NAMALWA (cell line): ENCODE measurements around the gene CD180.
A peak's percentile ranks its signal among the peaks of the same experiment; 100 is the strongest.

Source experiments
- DNase-seq: peaks from one replicate; pipeline ENCODE4 v3.0.0-alpha.2; 2015; ENCODE audit warnings: low spot score

CD180 gene

GRCh38 chr5:67196537-67197059 is at the start of gene CD180:
Gene CD180 (minus strand): TSS chr5:67196799. CDS start chr5:67196641, 158 bp downstream.
- DNase-seq, result peak; percentile 63

DNA sequence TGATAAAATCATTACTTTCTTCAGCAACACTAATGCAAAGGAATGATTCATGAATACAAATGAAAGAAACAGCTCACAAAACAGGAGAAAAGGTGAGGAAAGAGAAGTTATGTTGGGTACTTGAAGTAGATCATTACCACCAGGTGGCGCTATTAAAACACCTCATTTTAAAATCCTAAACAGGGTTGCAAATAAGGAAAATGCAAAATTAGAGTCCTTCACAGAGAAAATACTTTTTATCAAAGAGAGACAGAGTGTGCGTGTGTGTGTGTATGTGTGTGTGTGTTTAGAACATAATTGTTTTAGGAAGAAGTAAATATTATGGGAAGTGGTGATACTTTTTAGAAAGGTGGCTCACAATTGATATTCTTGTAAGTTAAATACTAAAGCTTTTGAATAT is 49.5 kb upstream of the CD180 start:
- DNase-seq, result peak; percentile 73

GRCh38 chr5:67245259-67245846 is 48.8 kb upstream of the CD180 start:
- DNase-seq, result no peak

GRCh38 chr5:67244345-67244793 is 47.8 kb upstream of the CD180 start:
- DNase-seq, result no peak

- no peak for DNase-seq
These were observed 47.3 kb upstream of the CD180 start for GRCh38 chr5:67243944-67244343.

- no peak for DNase-seq
These were observed 46.8 kb upstream of the CD180 start for GRCh38 chr5:67243349-67243748.

- DNase-seq, result no peak
These were observed 44.7 kb upstream of the CD180 start for GRCh38 chr5:67241326-67241725.

DNA sequence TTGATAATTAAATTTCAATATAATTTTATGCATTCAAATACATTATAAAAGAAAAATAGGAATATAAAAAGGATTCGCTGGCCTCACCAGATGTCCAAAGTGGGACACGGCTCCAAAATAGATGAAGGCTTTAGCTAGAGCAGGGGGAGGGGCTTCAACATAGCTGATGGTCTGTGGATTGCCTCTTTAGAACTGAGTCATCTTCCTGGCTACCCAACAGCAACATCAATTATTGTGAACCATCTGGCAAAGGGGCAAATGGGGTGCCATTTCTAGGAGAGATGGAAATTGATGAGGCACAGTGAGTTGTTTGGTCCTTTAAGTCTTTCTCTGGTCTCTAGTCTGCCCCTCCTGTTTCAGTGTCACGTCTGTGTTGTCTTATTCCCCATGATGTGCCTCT is 44.2 kb upstream of the CD180 start:
- no peak for DNase-seq

- DNase-seq, result no peak
These were observed 43.5 kb upstream of the CD180 start for GRCh38 chr5:67240065-67240464.

DNA sequence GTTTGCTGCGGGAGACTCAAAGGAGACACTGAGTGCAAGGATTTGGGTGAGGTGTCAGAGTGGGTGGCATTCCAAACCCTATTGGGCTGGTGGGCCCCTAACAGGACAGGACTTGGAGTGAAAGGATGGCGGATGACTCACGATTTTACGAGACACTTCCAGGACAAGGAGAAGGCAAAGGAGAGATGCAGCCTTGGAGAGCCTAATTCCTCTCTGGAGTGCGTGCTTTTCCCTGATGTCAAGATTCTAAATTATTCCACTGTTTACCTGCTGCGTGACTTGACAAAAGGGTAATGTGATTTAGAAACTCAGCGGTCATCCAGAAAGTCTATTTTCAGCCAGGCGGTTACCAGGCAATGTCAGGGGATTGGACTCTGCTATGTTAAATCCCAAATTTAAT is 41.6 kb upstream of the CD180 start:
- DNase-seq, result no peak

GRCh38 chr5:67235399-67236110 is 39.0 kb upstream of the CD180 start:
- DNase-seq, result no peak

- no peak for DNase-seq
These were observed 38.1 kb upstream of the CD180 start for GRCh38 chr5:67234671-67235176.

- DNase-seq, result no peak
These were observed 36.5 kb upstream of the CD180 start for GRCh38 chr5:67233075-67233474.

- no peak for DNase-seq
These were observed 26.6 kb upstream of the CD180 start for GRCh38 chr5:67223211-67223610.

- no peak for DNase-seq
These were observed 25.8 kb upstream of the CD180 start for GRCh38 chr5:67222243-67223025.

GRCh38 chr5:67221487-67222242 is 25.1 kb upstream of the CD180 start:
- DNase-seq, result no peak

DNA sequence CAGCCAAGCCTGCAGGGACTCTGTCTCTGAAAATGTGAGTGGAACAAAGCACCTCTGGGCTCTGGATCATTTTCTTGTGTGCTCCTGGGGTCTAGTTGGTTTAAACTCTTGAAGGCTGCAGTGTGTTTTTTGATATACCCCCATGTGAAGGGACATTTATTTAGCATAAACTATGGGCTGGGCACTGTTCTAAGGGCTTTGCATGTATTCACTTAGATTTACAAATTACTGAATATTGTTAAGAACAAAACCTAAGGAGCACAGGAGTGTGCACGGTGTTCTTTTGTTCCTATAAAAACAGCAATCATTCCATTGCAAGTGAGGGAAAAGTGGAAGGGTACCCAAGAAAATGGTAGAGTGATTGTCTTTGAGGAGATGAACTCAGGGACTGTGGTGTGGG is 20.0 kb upstream of the CD180 start:
- no peak for DNase-seq

DNA sequence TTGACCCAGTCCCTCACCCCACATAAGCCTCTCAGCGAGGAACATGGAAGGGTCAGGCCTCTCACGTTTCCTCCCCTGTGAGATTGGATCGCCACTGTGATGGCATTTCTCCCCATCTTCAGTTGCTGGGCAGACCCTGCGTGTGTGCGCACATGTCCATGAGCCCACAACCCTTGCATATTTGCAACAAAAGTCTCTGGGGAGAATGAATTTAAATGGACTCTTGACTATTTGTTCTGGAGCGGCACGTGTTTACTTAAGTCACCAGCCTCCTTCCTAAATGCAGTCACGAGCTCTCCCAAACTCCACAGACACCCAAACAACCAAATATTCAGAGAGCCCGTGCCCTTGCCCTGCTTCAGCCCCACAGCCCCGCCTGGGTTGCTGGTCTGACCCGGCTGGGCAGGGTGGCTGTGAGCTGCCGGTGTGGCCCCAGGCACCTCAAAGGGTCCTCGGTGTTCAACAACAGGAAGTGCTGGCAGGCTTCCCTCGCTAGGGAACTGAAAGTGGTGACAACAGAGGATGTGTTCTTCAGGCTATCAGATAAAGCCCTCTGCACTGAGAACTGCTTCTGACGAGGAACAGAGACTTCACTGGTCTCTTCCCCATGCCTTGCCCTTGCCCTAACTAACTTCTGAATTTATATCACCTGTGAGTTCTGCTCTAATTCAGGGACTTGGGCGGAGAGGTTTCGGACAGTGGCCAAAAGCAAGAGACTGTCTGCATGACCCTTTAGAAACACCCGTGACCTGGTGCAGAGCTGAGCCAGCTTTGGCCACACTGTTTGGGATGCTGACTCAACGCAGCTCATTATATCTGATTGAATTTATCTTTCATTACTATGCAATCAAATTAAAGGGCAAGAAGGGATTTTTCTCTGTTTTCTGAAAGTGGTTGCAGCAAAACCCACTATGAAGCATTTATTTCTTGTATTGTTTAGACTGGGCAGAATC is 19.2 kb upstream of the CD180 start:
- DNase-seq, result peak; percentile 93

DNA sequence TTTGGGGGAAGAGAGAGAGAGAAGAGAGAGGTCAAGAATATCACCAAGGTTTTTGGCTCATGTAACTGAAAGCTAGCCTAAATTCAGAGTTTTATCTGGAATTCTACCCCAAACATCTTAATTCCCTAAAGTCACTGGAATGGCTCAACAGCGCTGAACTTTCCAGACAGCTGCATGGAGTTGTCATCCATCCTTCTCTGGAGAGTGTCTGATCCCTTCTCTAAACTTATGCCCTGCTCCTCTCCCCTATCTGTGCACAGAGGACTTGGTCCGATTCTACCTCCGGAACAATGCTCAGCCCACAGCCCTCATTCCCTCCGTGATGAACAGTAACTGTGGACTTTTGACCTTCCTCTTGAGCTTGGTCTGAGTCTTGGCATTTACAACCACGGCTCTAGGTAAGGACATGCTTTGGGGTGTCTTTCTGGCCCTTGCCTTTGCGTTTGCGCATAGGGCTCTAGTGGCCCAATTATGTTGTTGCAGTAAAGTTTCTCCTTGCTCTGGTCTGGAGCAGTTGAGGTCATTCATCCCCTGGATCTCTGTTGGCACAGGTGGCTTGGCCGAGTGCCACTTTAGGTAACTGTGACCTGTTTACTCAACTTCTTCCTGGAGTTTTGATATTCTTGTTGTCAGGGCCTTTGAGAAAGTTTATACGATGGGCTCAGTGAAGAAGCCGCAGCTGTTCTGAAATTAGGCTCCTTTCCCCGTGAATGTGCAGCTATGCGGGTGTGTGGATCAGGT is 18.3 kb upstream of the CD180 start:
- DNase-seq, result peak; percentile 41

- DNase-seq, result no peak
These were observed 17.4 kb upstream of the CD180 start for GRCh38 chr5:67214036-67214435.
